PC-9 (cell line): ENCODE data around the gene EML1.

Experiments used
- CTCF ChIP-seq: fragments of 200-600 bp; sonication (generic); conservative IDR thresholded peaks from 2 replicates; pipeline ENCODE4 v1.6.1; 2017; ENCODE audit warnings: mixed run types, antibody characterized with exemption, mild to moderate bottlenecking, moderate library complexity
- EZH2 ChIP-seq: fragments of 200-600 bp; sonication (generic); IDR thresholded peaks from 2 replicates; pipeline ENCODE4 v1.8.0; 2017; ENCODE audit warnings: antibody characterized with exemption, low read depth

- TF ChIP-seq CTCF: no peak
- TF ChIP-seq EZH2: no peak
Measured at GRCh38 chr14:99961826-99962518, 168.8 kb downstream of the EML1 start.
